GM19351 (cell line): ENCODE data around the gene GCNT4.

ENCODE experiments used
- ATAC-seq: cut with Tn5 transposase; IDR thresholded peaks from one replicate; pipeline ENCODE4 v1.9.1; 2021; ENCODE audit warnings: mild to moderate bottlenecking, moderate library complexity; ENCODE audit not compliant: unreplicated experiment

Gene GCNT4

GRCh38 chr5:75053054-75053303 is 621 bp upstream of the GCNT4 start:
- ATAC-seq: no peak

GRCh38 chr5:75051217-75051751 is 1.1 kb downstream of the GCNT4 start:
- no peak for ATAC-seq

GRCh38 chr5:75050415-75050814 is 1.9 kb downstream of the GCNT4 start:
- no peak for ATAC-seq

GRCh38 chr5:75049456-75050351 is 2.7 kb downstream of the GCNT4 start:
- ATAC-seq: no peak

- peak; percentile 61 for ATAC-seq
Measured at GRCh38 chr5:75048457-75048953, 3.9 kb downstream of the GCNT4 start.

GRCh38 chr5:75047356-75047755 is 5.0 kb downstream of the GCNT4 start:
- ATAC-seq: no peak

GRCh38 chr5:75046366-75047142 is 5.8 kb downstream of the GCNT4 start:
- no peak for ATAC-seq

- ATAC-seq: no peak
Measured at GRCh38 chr5:75045071-75045470, 7.3 kb downstream of the GCNT4 start.

GRCh38 chr5:75044406-75044805 is 8.0 kb downstream of the GCNT4 start:
- ATAC-seq: no peak

- no peak for ATAC-seq
Measured at GRCh38 chr5:75043633-75044264, 8.6 kb downstream of the GCNT4 start.

- ATAC-seq: no peak
Measured at GRCh38 chr5:75042522-75042921, 9.8 kb downstream of the GCNT4 start.

- no peak for ATAC-seq
Measured at GRCh38 chr5:75040973-75041372, 11.4 kb downstream of the GCNT4 start.

GRCh38 chr5:75037106-75037505 is 15.3 kb downstream of the GCNT4 start:
- ATAC-seq: no peak

GRCh38 chr5:75034137-75034739 is 18.1 kb downstream of the GCNT4 start:
- ATAC-seq: no peak

- ATAC-seq: no peak
Measured at GRCh38 chr5:75031366-75031765, 21.0 kb downstream of the GCNT4 start.

GRCh38 chr5:75028090-75028489 is 24.3 kb downstream of the GCNT4 start:
- ATAC-seq: no peak

GRCh38 chr5:75023368-75024159 is 28.8 kb downstream of the GCNT4 start:
- ATAC-seq: no peak

GRCh38 chr5:75021800-75022199 is 30.6 kb downstream of the GCNT4 start:
- ATAC-seq: no peak

- no peak for ATAC-seq
Measured at GRCh38 chr5:75021219-75021618, 31.1 kb downstream of the GCNT4 start.

- ATAC-seq: no peak
Measured at GRCh38 chr5:75020016-75020656, 32.2 kb downstream of the GCNT4 start.
